Measurements from ENCODE around the gene UBD. TPM values are rescaled to one million over a fixed set of nuclear protein-coding genes. Genes with fewer than 3 reads are reported as not detected.

Gene UBD
- total RNA-seq, 4 donors from 2014 or later, result 0.36 TPM; not detected in 3

DNA sequence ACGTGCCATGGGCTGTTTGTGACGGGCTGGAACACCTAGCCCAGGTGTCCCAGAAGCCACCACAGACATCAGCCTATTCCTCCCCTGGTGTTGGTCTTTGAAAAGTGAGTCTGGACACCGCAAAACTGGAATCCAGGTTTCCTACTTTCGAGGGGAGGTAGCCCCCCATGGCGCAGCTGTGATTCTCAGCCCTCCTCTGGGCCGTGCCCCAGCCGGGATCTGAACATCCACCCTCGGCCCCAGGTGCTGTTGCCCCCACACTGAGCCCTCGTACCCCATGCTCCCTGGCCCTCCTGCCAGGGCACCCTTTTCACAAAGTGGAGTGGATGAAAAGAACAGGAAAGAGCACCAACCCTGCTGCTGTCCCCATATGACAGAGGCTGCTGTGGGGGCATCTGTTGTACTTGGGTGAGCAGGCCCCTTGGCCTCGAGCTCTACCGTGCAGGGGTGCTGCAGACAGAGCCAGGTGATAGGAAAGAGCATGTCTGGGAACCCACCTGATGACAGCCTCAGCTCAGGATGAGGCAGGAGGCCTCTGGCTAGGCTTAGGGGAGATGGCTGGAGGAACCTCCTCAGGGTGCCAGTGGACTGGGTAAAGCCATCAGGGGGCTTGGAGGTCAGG, 53.0 kb downstream of the UBD start:
- 67 to 74% methylated on average over 11 of the region's 11 CpGs for WGBS, 2 donors
- H3K4me3 ChIP-seq (ENCODE audit: low read depth, poor library complexity, severe bottlenecking), result no peak overlapping the region
- DNase-seq (ENCODE audit: low spot score in 2 of 2), result peak; percentile 7 to 74
- intact Hi-C loops (cut with DNase I; ENCODE audit: low total_unique reads), result no loop called here
- TF ChIP-seq, protein P1, sequence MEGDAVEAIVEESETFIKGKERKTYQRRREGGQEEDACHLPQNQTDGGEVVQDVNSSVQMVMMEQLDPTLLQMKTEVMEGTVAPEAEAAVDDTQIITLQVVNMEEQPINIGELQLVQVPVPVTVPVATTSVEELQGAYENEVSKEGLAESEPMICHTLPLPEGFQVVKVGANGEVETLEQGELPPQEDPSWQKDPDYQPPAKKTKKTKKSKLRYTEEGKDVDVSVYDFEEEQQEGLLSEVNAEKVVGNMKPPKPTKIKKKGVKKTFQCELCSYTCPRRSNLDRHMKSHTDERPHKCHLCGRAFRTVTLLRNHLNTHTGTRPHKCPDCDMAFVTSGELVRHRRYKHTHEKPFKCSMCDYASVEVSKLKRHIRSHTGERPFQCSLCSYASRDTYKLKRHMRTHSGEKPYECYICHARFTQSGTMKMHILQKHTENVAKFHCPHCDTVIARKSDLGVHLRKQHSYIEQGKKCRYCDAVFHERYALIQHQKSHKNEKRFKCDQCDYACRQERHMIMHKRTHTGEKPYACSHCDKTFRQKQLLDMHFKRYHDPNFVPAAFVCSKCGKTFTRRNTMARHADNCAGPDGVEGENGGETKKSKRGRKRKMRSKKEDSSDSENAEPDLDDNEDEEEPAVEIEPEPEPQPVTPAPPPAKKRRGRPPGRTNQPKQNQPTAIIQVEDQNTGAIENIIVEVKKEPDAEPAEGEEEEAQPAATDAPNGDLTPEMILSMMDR (IDR thresholded peaks at IDR 0.05), result no peak
- TF ChIP-seq POLR2A (IDR thresholded peaks at IDR 0.05), result no peak

DNA sequence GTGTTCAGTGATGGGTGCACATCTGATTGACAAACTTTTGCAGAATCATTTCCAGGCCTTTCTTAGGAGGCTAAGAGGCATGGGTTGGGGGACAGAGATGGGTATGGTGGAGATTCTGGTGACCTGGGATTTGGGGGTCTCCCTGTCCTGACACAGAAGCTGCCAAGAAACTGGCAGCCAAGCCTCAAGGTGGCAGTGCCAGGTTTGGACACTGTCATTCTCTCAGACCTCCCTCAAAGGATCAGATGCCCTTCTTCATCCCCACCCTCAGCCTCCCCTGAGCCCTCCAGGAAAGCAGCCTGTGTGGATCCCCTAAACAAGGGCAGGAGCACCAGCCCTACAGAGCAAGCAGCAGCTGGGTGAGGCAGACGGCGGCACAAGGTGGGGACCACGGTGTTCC, 53.7 kb downstream of the UBD start:
- no peak for TF ChIP-seq POLR2A (IDR thresholded peaks at IDR 0.05)
- no peak for DNase-seq (ENCODE audit: low spot score in 2 of 2)
- no peak overlapping the region for H3K4me3 ChIP-seq (ENCODE audit: low read depth, poor library complexity, severe bottlenecking)
- intact Hi-C loops (cut with DNase I; ENCODE audit: low total_unique reads), result no loop called here
- WGBS, 2 donors, result 72 to 92% methylated on average over 2 to 3 of the region's 3 CpGs

Other genes starting within 250 kb of the UBD start
- not detected for gene OR5V1, start 190.9 kb downstream of the UBD start, total RNA-seq
- gene OR12D3, start 184.4 kb downstream of the UBD start, total RNA-seq, result not detected
- not detected for gene OR12D2, start 164.1 kb downstream of the UBD start, total RNA-seq
- not detected for gene OR12D1, start 144.8 kb downstream of the UBD start, total RNA-seq
- gene OR10C1, start 120.4 kb downstream of the UBD start, total RNA-seq, result not detected
- not detected for gene OR11A1, start 102.7 kb downstream of the UBD start, total RNA-seq
- not detected for gene OR2H1, start 102.6 kb downstream of the UBD start, total RNA-seq
- gene MAS1L, start 71.8 kb downstream of the UBD start, total RNA-seq, result not detected
- gene OR2H2, start 25.4 kb upstream of the UBD start, total RNA-seq, result not detected
- 10 to 100 TPM; 15.0 to 49.5 (median 20.6) TPM for gene GABBR1, start 73.5 kb upstream of the UBD start, total RNA-seq
- gene MOG, start 97.4 kb upstream of the UBD start, total RNA-seq, result not detected
- gene ZFP57, start 121.4 kb upstream of the UBD start, total RNA-seq, result 1 to 10 TPM in 2 of 4 donors, under 1 TPM in 2; 0.15 to 4.8 (median 2.4) TPM
- gene HLA-F, start 163.7 kb upstream of the UBD start, total RNA-seq, result 10 to 100 TPM; 65.9 to 97.8 (median 92.9) TPM

All from lower leg skin (tissue), 4 donors.